DOHH2 (cell line): ENCODE results near the gene ZIC5.

Source experiments
- CTCF ChIP-seq: fragments of 200-600 bp; sonication (generic); IDR thresholded peaks from one replicate; pipeline ENCODE4 v1.5.1; 2014; ENCODE audit warnings: antibody characterized with exemption, mild to moderate bottlenecking, low read depth, low read length; ENCODE audit not compliant: poor library complexity, severe bottlenecking
- EZH2phosphoT487 ChIP-seq: fragments of 200-600 bp; sonication (generic); IDR thresholded peaks from 2 replicates; pipeline ENCODE4 v1.6.1; 2017; ENCODE audit warnings: borderline replicate concordance, mild to moderate bottlenecking, antibody characterized with exemption, low read length, moderate library complexity, mixed read lengths

DNA sequence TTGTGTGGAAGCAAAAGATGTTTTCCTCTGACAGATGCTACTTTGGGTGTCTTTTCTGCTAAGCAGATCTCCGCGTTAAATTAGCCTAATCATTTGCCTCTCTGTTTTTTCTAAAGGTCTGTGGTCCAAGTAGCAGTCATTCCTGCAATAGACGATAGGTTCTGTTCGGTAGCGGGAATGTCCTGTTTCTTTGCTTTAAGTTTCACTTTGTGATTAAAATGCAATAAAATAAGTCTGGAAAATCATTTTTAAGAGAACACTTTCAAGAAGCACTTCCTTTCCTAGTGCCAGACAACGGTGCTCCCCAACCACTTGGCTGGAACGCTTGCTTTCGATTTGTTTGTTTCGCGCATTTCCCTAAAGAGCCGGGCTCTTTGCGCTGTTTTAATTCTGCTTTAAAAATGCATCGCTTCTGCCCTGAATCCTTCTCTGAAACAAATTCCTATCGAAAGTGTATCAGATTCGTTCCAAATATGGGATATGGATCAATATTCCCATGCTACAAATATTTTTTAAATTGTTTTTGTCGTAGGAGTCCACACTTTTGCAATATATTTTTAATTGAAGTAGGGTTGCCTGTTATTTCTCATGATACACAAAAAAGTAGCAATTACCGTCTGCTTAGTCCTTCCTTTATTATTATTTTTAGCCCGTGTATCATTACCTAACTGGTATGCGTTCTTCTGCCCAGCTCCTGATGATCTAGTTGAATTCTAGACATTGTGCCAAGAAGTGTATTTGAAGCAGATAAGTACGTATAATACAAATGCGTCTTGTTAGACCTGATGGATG is 24.2 kb upstream of the ZIC5 start:
- no peak for TF ChIP-seq CTCF
- no peak for TF ChIP-seq EZH2phosphoT487
